NOMO-1 treated with DMSO at 0.1 percent for 48 hours (cell line): ENCODE data around the gene TTLL1.
"Not testable (repeated sequence)": the region's sequence is repeated elsewhere in the genome, so short reads cannot be mapped to it uniquely, and the experiment has no call there.

Experiments
- DNase-seq: peaks from one replicate; lab custom pipeline; 2025; ENCODE audit not compliant: unreplicated experiment; lab: John Stamatoyannopoulos, UW

TTLL1 gene

GRCh38 chr22:43110444-43110926 lies 21.3 kb upstream of the TTLL1 start, which contains the start of gene BIK:
BIK (plus strand) TSS chr22:43110750; CDS start chr22:43124023, 13,273 bp downstream.
- peak; percentile 62 for DNase-seq

- DNase-seq = peak; percentile 76
Measured at GRCh38 chr22:43109921-43110443, 20.8 kb upstream of the TTLL1 start.

GRCh38 chr22:43109511-43109910 lies 20.3 kb upstream of the TTLL1 start:
- DNase-seq = no peak

GRCh38 chr22:43106302-43106701 lies 17.1 kb upstream of the TTLL1 start:
- no peak for DNase-seq

- not testable (repeated sequence) for DNase-seq
Measured at GRCh38 chr22:43104950-43105349, 15.8 kb upstream of the TTLL1 start.

- peak; percentile 38 for DNase-seq
Measured at GRCh38 chr22:43104056-43104625, 14.9 kb upstream of the TTLL1 start.

GRCh38 chr22:43101306-43101705 lies 12.1 kb upstream of the TTLL1 start:
- no peak for DNase-seq

GRCh38 chr22:43100225-43100624 lies 11.0 kb upstream of the TTLL1 start:
- DNase-seq = no peak

- DNase-seq = no peak
Measured at GRCh38 chr22:43099095-43099494, 9.9 kb upstream of the TTLL1 start.

GRCh38 chr22:43098356-43098755 lies 9.2 kb upstream of the TTLL1 start:
- no peak for DNase-seq

- no peak for DNase-seq
Measured at GRCh38 chr22:43096420-43096819, 7.2 kb upstream of the TTLL1 start.

GRCh38 chr22:43094551-43094950 lies 5.4 kb upstream of the TTLL1 start:
- DNase-seq = no peak

- peak; percentile 94 for DNase-seq
Measured at GRCh38 chr22:43094085-43094484, 4.9 kb upstream of the TTLL1 start.

- DNase-seq = peak; percentile 85
Measured at GRCh38 chr22:43092085-43092484, 2.9 kb upstream of the TTLL1 start.

GRCh38 chr22:43090130-43090789 lies 1.1 kb upstream of the TTLL1 start:
- DNase-seq = peak; percentile 92

GRCh38 chr22:43088627-43088983 lies 586 bp downstream of the TTLL1 start:
- peak; percentile 41 for DNase-seq

GRCh38 chr22:43085658-43086606 lies 3.3 kb downstream of the TTLL1 start:
- peak; percentile 41 for DNase-seq

GRCh38 chr22:43081968-43082367 lies 7.2 kb downstream of the TTLL1 start:
- DNase-seq = no peak

- no peak for DNase-seq
Measured at GRCh38 chr22:43080616-43081015, 8.6 kb downstream of the TTLL1 start.

GRCh38 chr22:43079742-43080141 lies 9.4 kb downstream of the TTLL1 start:
- no peak for DNase-seq

- DNase-seq = no peak
Measured at GRCh38 chr22:43078522-43078921, 10.7 kb downstream of the TTLL1 start.
